K562 (cell line): ENCODE measurements around the gene ATE1. TPM values are rescaled to one million over a fixed set of nuclear protein-coding genes. Genes with fewer than 3 reads are reported as not detected.

Experiments
- ATAC-seq: fragments of 200-7000 bp; cut with Tn5 transposase; 3 replicates; pipeline ENCODE4 v1.9.1; 2020; ENCODE audit warnings: moderate library complexity
- BruUV-seq: library from RNA; stranded (reverse); fragments of 400-500 nt; replicated peaks from 2 replicates; lab custom pipeline; 2021; lab: Mats Ljungman, UMichigan
- CTCF ChIA-PET: fragments of 300-600 bp; formaldehyde crosslinking; extraction: SDS; loops from one replicate; lab custom pipeline; 2021; ENCODE audit warnings: low intra/inter-chr PET ratio; lab: Yijun Ruan, JAX
- POLR2A ChIA-PET: fragments of 300-600, 350-650 bp; sonication (Branson Sonifier 250); formaldehyde crosslinking; extraction: SDS; loops from one replicate; lab custom pipeline; 2021; ENCODE audit warnings: antibody characterized with exemption, inconsistent platforms; lab: Yijun Ruan, JAX
- DNase-seq, 4 experiments: peaks; one replicate each; pipeline versions ENCODE4 v3.0.0 to v3.0.0-alpha.2; 2011 to 2018; ENCODE audit warnings: low spot score in 3 of 4, mixed read lengths in 3 of 4; ENCODE audit errors: extremely low read depth in 1 of 4
- FAIRE-seq: peaks from 2 replicates; lab custom pipeline; 2011; peaks lifted over from hg19 to GRCh38; lab: Jason Lieb, UNC
- H2AFZ ChIP-seq: 2 replicates; pipeline ENCODE4 v1.6.0; 2011; ENCODE audit warnings: low read depth, low read length, control low read depth, inconsistent platforms
- H3K27ac ChIP-seq: fragments of 200-600 bp; 3 replicates; pipeline ENCODE4 v1.8.0; 2011; ENCODE audit warnings: low read depth, mild to moderate bottlenecking, control low read depth, inconsistent platforms, low read length, moderate library complexity, mixed read lengths; ENCODE audit errors: extremely low read depth
- H3K27me3 ChIP-seq, 2 experiments: fragments of 300-600 bp in 1 of 2; 2 replicates in 1 of 2; 3 replicates in 1 of 2; pipeline versions ENCODE4 v1.6.0 to v1.8.0; 2011; ENCODE audit warnings: inconsistent platforms in 2 of 2, low read length in 2 of 2, mild to moderate bottlenecking in 1 of 2, mixed read lengths in 1 of 2, moderate library complexity in 1 of 2; ENCODE audit not compliant: control insufficient read depth in 2 of 2, insufficient read depth in 2 of 2
- H3K36me3 ChIP-seq: fragments of 300-600 bp; 3 replicates; pipeline ENCODE4 v1.8.0; 2011; ENCODE audit warnings: mild to moderate bottlenecking, low read length, inconsistent platforms; ENCODE audit not compliant: control insufficient read depth, insufficient read depth
- H3K4me1 ChIP-seq, 2 experiments: fragments of 200-600 bp in 1 of 2; replicated peaks in 1 of 2; 2 replicates in 1 of 2; 3 replicates in 1 of 2; pipeline versions ENCODE4 v1.5.1 to v1.8.0; 2011; ENCODE audit warnings: inconsistent platforms in 2 of 2, low read length in 2 of 2, mild to moderate bottlenecking in 1 of 2, mixed read lengths in 1 of 2, moderate library complexity in 1 of 2; ENCODE audit not compliant: control insufficient read depth in 2 of 2, insufficient read depth in 2 of 2
- H3K4me2 ChIP-seq: 2 replicates; pipeline ENCODE4 v1.6.1; 2011; ENCODE audit warnings: low read length, control low read depth, inconsistent platforms, mixed read lengths; ENCODE audit not compliant: insufficient read depth
- H3K4me3 ChIP-seq: fragments of 200-600 bp; sonication (generic), shearing (Covaris generic); 2 replicates; pipeline ENCODE4 v1.5.1; 2016; ENCODE audit warnings: control low read depth, inconsistent platforms
- H3K79me2 ChIP-seq: fragments of 200-600 bp; 3 replicates; pipeline ENCODE4 v1.8.0; 2011; ENCODE audit warnings: low read length, inconsistent platforms; ENCODE audit not compliant: control insufficient read depth, insufficient read depth
- H3K9ac ChIP-seq, 2 experiments: 2 replicates each; pipeline versions ENCODE4 v1.6.0 to v1.6.1; 2011; ENCODE audit warnings: low read depth in 2 of 2, low read length in 2 of 2, control low read depth in 1 of 2, inconsistent platforms in 1 of 2, mild to moderate bottlenecking in 1 of 2, mixed read lengths in 1 of 2; ENCODE audit not compliant: insufficient read depth in 1 of 2
- H3K9me1 ChIP-seq: one replicate; pipeline ENCODE4 v1.6.0; 2011; ENCODE audit warnings: inconsistent platforms, mild to moderate bottlenecking, low read length, moderate library complexity; ENCODE audit not compliant: control insufficient read depth, insufficient read depth
- H3K9me3 ChIP-seq: replicated peaks from 2 replicates; pipeline ENCODE4 v1.5.1; 2011; ENCODE audit warnings: low read depth, low read length, inconsistent platforms; ENCODE audit not compliant: control insufficient read depth, insufficient read depth
- H4K20me1 ChIP-seq: replicated peaks from 2 replicates; pipeline ENCODE4 v1.6.1; 2011; ENCODE audit warnings: low read length, inconsistent platforms, mixed read lengths; ENCODE audit not compliant: control insufficient read depth, insufficient read depth
- DEAF1 ChIP-seq: fragments of 450-650 bp; formaldehyde crosslinking; IDR thresholded peaks from 2 replicates; pipeline ENCODE4 v1.4.0; 2020; ENCODE audit warnings: mild to moderate bottlenecking, moderate library complexity
- DNMT1 ChIP-seq: fragments of 450-650 bp; IDR thresholded peaks from 2 replicates; pipeline ENCODE4 v1.6.1; 2016; ENCODE audit warnings: antibody characterized with exemption, mild to moderate bottlenecking
- KLF13 ChIP-seq: fragments of 450-650 bp; IDR thresholded peaks from 2 replicates; pipeline ENCODE4 v1.6.1; 2016; ENCODE audit warnings: missing genetic modification characterization, low read depth, mild to moderate bottlenecking, missing compliant biosample characterization, moderate library complexity, borderline replicate concordance
- MAX ChIP-seq: sonication (generic); formaldehyde crosslinking; IDR thresholded peaks from 2 replicates; pipeline ENCODE4 v1.9.0; 2022; ENCODE audit warnings: mild to moderate bottlenecking, missing genetic modification reagents
- SETDB1 ChIP-seq: IDR thresholded peaks from one replicate; pipeline ENCODE4 v1.6.1; 2012; ENCODE audit warnings: low read length, control low read depth, inconsistent platforms
- SRSF7 ChIP-seq: fragments of 200-400 bp; formaldehyde crosslinking; optimal IDR thresholded peaks from 2 replicates; pipeline ENCODE3; 2017; ENCODE audit warnings: mild to moderate bottlenecking, low read depth, low read length
- XRCC3 ChIP-seq: fragments of 450-650 bp; IDR thresholded peaks from 2 replicates; pipeline ENCODE4 v1.6.1; 2017; ENCODE audit warnings: mild to moderate bottlenecking, moderate library complexity
- ZNF518B ChIP-seq: fragments of 250-450 bp; sonication (Bioruptor Pico); IDR thresholded peaks from 2 replicates; pipeline ENCODE4 v1.5.0; 2021; ENCODE audit warnings: mild to moderate bottlenecking, moderate library complexity
- ZNF668 ChIP-seq: fragments of 250-450 bp; sonication (Bioruptor Pico); IDR thresholded peaks from 2 replicates; pipeline ENCODE4 v1.8.0; 2022; ENCODE audit warnings: mild to moderate bottlenecking, inconsistent platforms
- ZNF780A ChIP-seq: fragments of 250-450 bp; sonication (Bioruptor Pico); IDR thresholded peaks from 2 replicates; pipeline ENCODE4 v1.5.0; 2021; ENCODE audit warnings: mild to moderate bottlenecking
- WGBS: fragments of 100-300 bp; shearing (Covaris generic); methylation state at CpG from one replicate; pipeline ENCODE4 v1.1.6; 2016; ENCODE audit warnings: low coverage, mixed read lengths; ENCODE audit not compliant: insufficient coverage; ENCODE audit errors: missing lambda C conversion rate; 5-methylcytosine and 5-hydroxymethylcytosine counted together
- in situ Hi-C: fragments of 300-500 bp; cut with MboI; formaldehyde crosslinking; loops from 4 replicates; pipeline ENCODE4 v1.15.0; 2018; ENCODE audit warnings: inconsistent platforms, mixed read lengths
- intact Hi-C: fragments of 100-400 bp; cut with micrococcal nuclease; formaldehyde crosslinking; loops from 2 replicates; pipeline ENCODE4 v1.14.2; 2022
- polyA plus RNA-seq, 8 experiments: library from polyadenylated mRNA; depleted of rRNA in 4 of 8; stranded (reverse) in 5 of 8; unstranded in 3 of 8; fragments of >200 nt; fragmentation: Nextera tagmentation in 2 of 8; fragmentation: Illumina TruSeq in 1 of 8; extraction: Ambion mirVana in 2 of 8; extraction: Trizol in 1 of 8; gene quantifications; 2 replicates each; pipeline versions ENCODE4 v1.2.1 to v1.2.3, GENCODE V29; 2011 to 2014; ENCODE audit warnings: inconsistent platforms in 1 of 8, missing spikeins in 1 of 8
- total RNA-seq, 7 experiments: library from RNA; depleted of rRNA in 6 of 7; stranded (reverse); fragments of >200 nt in 6 of 7; fragmentation: Illumina TruSeq in 2 of 7; extraction: Trizol in 2 of 7; gene quantifications; 2 replicates each; pipeline versions ENCODE4 v1.2.1 to v1.2.3, GENCODE V29; 2011 to 2021; ENCODE audit warnings: low replicate concordance in 1 of 7
- TF ChIP-seq, protein P1 (sequence below): IDR thresholded peaks from 2 replicates; pipeline ENCODE4 v1.6.1; 2012; ENCODE audit warnings: low read depth, low read length, improper control_type of control experiment, borderline replicate concordance
- TF ChIP-seq, protein P2 (sequence below): fragments of 150-350 bp; IDR thresholded peaks from 2 replicates; pipeline ENCODE4 v1.6.1; 2014; ENCODE audit warnings: low read depth, mild to moderate bottlenecking, low read length, borderline replicate concordance

Gene ATE1
- total and polyA plus RNA-seq, 9 of the 15 experiments (the other 6 are each of a cell fraction or from before 2014, with no cell fraction given): 3.0 to 14.2 (median 8.8) TPM

DNA sequence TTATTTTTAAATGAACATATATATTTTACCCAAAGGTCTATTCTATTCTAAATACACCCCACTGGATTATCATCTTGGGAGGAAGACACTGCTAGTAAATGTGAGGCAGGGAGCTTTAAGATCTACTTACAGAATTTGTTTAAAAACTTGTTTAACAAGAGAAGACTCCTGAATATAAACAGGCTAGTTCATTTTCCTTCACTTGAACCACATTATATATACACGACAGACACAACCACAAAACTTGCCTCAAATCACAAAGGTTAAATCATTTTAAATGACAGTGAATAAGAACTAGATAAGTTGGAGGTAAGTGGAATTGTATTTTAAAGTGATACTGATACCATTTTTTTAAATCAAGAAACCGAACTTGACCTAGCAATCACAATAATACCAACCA, 109.2 kb downstream of the ATE1 start:
- H3K4me2 ChIP-seq: no peak overlapping the region
- H3K9ac ChIP-seq: no peak overlapping the region
- no peaks in the 10 kb centered on the region for H3K27me3 ChIP-seq
- in situ Hi-C loops: no loop called here
- no peak for TF ChIP-seq KLF13 (tag)
- TF ChIP-seq SRSF7: no peak
- TF ChIP-seq XRCC3: no peak
- TF ChIP-seq, protein P1, sequence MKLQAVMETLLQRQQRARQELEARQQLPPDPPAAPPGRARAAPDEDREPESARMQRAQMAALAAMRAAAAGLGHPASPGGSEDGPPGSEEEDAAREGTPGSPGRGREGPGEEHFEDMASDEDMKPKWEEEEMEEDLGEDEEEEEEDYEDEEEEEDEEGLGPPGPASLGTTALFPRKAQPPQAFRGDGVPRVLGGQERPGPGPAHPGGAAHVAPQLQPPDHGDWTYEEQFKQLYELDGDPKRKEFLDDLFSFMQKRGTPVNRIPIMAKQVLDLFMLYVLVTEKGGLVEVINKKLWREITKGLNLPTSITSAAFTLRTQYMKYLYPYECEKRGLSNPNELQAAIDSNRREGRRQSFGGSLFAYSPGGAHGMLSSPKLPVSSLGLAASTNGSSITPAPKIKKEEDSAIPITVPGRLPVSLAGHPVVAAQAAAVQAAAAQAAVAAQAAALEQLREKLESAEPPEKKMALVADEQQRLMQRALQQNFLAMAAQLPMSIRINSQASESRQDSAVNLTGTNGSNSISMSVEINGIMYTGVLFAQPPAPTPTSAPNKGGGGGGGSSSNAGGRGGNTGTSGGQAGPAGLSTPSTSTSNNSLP: no peak
- no peak for TF ChIP-seq ZNF518B (CRISPR knock-in tag)
- no peak for TF ChIP-seq MAX (CRISPR knock-in tag)
- TF ChIP-seq DEAF1 (CRISPR knock-in tag): no peak
- no peak for TF ChIP-seq ZNF668
- TF ChIP-seq, protein P2, sequence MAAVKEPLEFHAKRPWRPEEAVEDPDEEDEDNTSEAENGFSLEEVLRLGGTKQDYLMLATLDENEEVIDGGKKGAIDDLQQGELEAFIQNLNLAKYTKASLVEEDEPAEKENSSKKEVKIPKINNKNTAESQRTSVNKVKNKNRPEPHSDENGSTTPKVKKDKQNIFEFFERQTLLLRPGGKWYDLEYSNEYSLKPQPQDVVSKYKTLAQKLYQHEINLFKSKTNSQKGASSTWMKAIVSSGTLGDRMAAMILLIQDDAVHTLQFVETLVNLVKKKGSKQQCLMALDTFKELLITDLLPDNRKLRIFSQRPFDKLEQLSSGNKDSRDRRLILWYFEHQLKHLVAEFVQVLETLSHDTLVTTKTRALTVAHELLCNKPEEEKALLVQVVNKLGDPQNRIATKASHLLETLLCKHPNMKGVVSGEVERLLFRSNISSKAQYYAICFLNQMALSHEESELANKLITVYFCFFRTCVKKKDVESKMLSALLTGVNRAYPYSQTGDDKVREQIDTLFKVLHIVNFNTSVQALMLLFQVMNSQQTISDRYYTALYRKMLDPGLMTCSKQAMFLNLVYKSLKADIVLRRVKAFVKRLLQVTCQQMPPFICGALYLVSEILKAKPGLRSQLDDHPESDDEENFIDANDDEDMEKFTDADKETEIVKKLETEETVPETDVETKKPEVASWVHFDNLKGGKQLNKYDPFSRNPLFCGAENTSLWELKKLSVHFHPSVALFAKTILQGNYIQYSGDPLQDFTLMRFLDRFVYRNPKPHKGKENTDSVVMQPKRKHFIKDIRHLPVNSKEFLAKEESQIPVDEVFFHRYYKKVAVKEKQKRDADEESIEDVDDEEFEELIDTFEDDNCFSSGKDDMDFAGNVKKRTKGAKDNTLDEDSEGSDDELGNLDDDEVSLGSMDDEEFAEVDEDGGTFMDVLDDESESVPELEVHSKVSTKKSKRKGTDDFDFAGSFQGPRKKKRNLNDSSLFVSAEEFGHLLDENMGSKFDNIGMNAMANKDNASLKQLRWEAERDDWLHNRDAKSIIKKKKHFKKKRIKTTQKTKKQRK: no peak
- TF ChIP-seq SETDB1: no peak
- no peak for TF ChIP-seq DNMT1
- TF ChIP-seq ZNF780A (CRISPR knock-in tag): no peak
- TF ChIP-seq, all 486 proteins: peak for 0
- no TSS peak for BruUV-seq
- ATAC-seq: no peak
- intact Hi-C loops: no loop called here
- H3K79me2 ChIP-seq: no peaks in the 10 kb centered on the region
- POLR2A ChIA-PET: interaction anchor here (0.7 kb wide), 1 partner anchor 8 kb away, joined by 3 read pairs; no protein-coding TSS in a partner anchor
- H3K36me3 ChIP-seq: no peaks in the 10 kb centered on the region
- no peak overlapping the region for H3K27ac ChIP-seq
- FAIRE-seq: no peak
- H3K4me3 ChIP-seq: no peak overlapping the region
- CTCF ChIA-PET: no interaction called here
- no peaks in the 10 kb centered on the region for H3K4me1 ChIP-seq
- no peaks in the 10 kb centered on the region for H3K9me1 ChIP-seq
- DNase-seq: no peak
- 0 out of 2 replicates have a peak, but pooled peaks cover 3% of the 10 kb centered on the region for H4K20me1 ChIP-seq
- WGBS: 47% methylated on average over 2 of the region's 2 CpGs
- no peak overlapping the region for H2AFZ ChIP-seq
- no peaks in the 10 kb centered on the region for H3K9me3 ChIP-seq
